ENCODE measurements around the gene AKT1. TPM values are rescaled to one million over a fixed set of nuclear protein-coding genes. Genes with fewer than 3 reads are reported as not detected.

AKT1 gene
- total and polyA plus RNA-seq, 12 donors, result 95.7 to 152 (median 137) TPM

- Histone ChIP-seq H3K9me3 (no peaks in the 10 kb centered on the region), H3K27me3 (no peaks in the 10 kb centered on the region), H3K27ac (peak overlapping the region in 3 of 10 donors; percentile 10 to 87 (median 25)), H3K36me3 (peaks cover 0 to 73% (median 4%) of the 10 kb centered on the region in 9 donors), H3K4me1 (peaks cover 11 to 61% (median 44%) of the 10 kb centered on the region in 9 donors), H3K4me3 (no peak overlapping the region)
- DNase-seq (no peak), ATAC-seq (no peak)
- WGBS, 2 donors, result 89 to 92% methylated on average over 7 of the region's 7 CpGs
- no peak for TF ChIP-seq CTCF (IDR thresholded peaks at IDR 0.05)
- intact Hi-C loops (cut with DNase I), result loop anchor here in 1 of 10 donors (5.0 kb wide), 1 partner anchor 35 kb away; no protein-coding TSS in a partner anchor
These were observed 7.8 kb downstream of the AKT1 start for GRCh38 chr14:104787736-104788135.

- ATAC-seq, result no peak
- H3K27ac ChIP-seq, result peak overlapping the region in 3 of 10 donors; percentile 15 to 87 (median 25)
- H3K27me3 ChIP-seq, result no peaks in the 10 kb centered on the region
- no peaks in the 10 kb centered on the region for H3K9me3 ChIP-seq
- TF ChIP-seq CTCF (IDR thresholded peaks at IDR 0.05), result no peak
- intact Hi-C loops (cut with DNase I), result loop anchor here in 1 of 10 donors (5.0 kb wide), 1 partner anchor 35 kb away; no protein-coding TSS in a partner anchor
- WGBS, 2 donors, result 85% methylated on average over 30 of the region's 30 CpGs
- peaks cover 4 to 54% (median 37%) of the 10 kb centered on the region in 9 donors for H3K4me1 ChIP-seq
- no peak overlapping the region for H3K4me3 ChIP-seq
- no peak for DNase-seq
- peaks cover 0 to 71% (median 4%) of the 10 kb centered on the region in 9 donors for H3K36me3 ChIP-seq
These were observed 8.5 kb downstream of the AKT1 start for GRCh38 chr14:104786726-104787675.

GRCh38 chr14:104786091-104786586 is 9.4 kb downstream of the AKT1 start:
- WGBS, 2 donors, result 63 to 70% methylated on average over 12 of the region's 14 CpGs
- peaks cover 0 to 70% (median 0%) of the 10 kb centered on the region in 9 donors for H3K36me3 ChIP-seq
- ATAC-seq, result peak; percentile 11 to 50 (median 38)
- peaks cover 3 to 48% (median 30%) of the 10 kb centered on the region in 9 donors for H3K4me1 ChIP-seq
- DNase-seq, result peak in 1 of 2 donors; percentile 21
- TF ChIP-seq CTCF (IDR thresholded peaks at IDR 0.05), result peak in 1 of 9 donors; percentile 10
- H3K4me3 ChIP-seq, result no peak overlapping the region
- H3K27me3 ChIP-seq, result no peaks in the 10 kb centered on the region
- intact Hi-C loops (cut with DNase I), result loop anchor here in 1 of 10 donors (5.0 kb wide), 1 partner anchor 36 kb away; no protein-coding TSS in a partner anchor
- H3K27ac ChIP-seq, result peak overlapping the region in 1 of 10 donors; percentile 87
- no peaks in the 10 kb centered on the region for H3K9me3 ChIP-seq

GRCh38 chr14:104785708-104786080 is 9.9 kb downstream of the AKT1 start:
- no peak for TF ChIP-seq CTCF (IDR thresholded peaks at IDR 0.05)
- no peak for DNase-seq
- Histone ChIP-seq H3K4me1 (peaks cover 3 to 44% (median 25%) of the 10 kb centered on the region in 9 donors), H3K27me3 (no peaks in the 10 kb centered on the region), H3K9me3 (no peaks in the 10 kb centered on the region), H3K4me3 (no peak overlapping the region), H3K36me3 (peaks cover 0 to 70% (median 0%) of the 10 kb centered on the region in 9 donors), H3K27ac (no peak overlapping the region)
- intact Hi-C loops (cut with DNase I), result loop anchor here in 1 of 10 donors (5.0 kb wide), 1 partner anchor 37 kb away; no protein-coding TSS in a partner anchor
- ATAC-seq, result no peak
- 92 to 93% methylated on average over 11 to 13 of the region's 13 CpGs for WGBS, 2 donors

Measured in heart right ventricle (tissue), 16 donors.